Testis (tissue), 3 donors: ENCODE measurements around the gene LRRC41. TPM values are rescaled to one million over a fixed set of nuclear protein-coding genes. Genes with fewer than 3 reads are reported as not detected.

Experiments
- DNase-seq: peaks from one replicate; pipeline ENCODE4 v3.0.0-alpha.2; 2019
- H3K27ac ChIP-seq, 2 donors: fragments of 200-600 bp; sonication (generic); one replicate each; pipeline ENCODE4 v1.5.1; 2019
- H3K27me3 ChIP-seq: fragments of 200-600 bp; sonication (generic); one replicate; pipeline ENCODE4 v1.5.1; 2019
- H3K36me3 ChIP-seq: fragments of 200-600 bp; sonication (generic); one replicate; pipeline ENCODE4 v1.5.1; 2017; ENCODE audit warnings: low read depth; ENCODE audit errors: missing control alignments
- H3K4me1 ChIP-seq: fragments of 200-600 bp; sonication (generic); one replicate; pipeline ENCODE4 v1.5.1; 2019
- H3K4me3 ChIP-seq, 2 donors: fragments of 200-600 bp; sonication (generic); one replicate each; pipeline ENCODE4 v1.5.1; 2017 to 2019
- H3K9me3 ChIP-seq: fragments of 200-600 bp; sonication (generic); one replicate; pipeline ENCODE4 v1.5.1; 2017
- POLR2A ChIP-seq: fragments of 450-650 bp; IDR thresholded peaks from one replicate; pipeline ENCODE4 v1.6.1; 2017; ENCODE audit warnings: antibody characterized with exemption, mild to moderate bottlenecking, moderate library complexity
- WGBS, 2 donors: methylation state at CpG; one replicate each; pipeline ENCODE4 v1.1.5; 2018; 5-methylcytosine and 5-hydroxymethylcytosine counted together
- intact Hi-C: fragments of 100-400 bp; cut with DNase I; formaldehyde crosslinking; loops from one replicate; pipeline ENCODE4 v1.15.1; 2023; ENCODE audit warnings: low total_unique reads
- polyA plus RNA-seq: library from polyadenylated mRNA; stranded (reverse); fragments of 350-450 nt; fragmentation: Illumina TruSeq; extraction: RNeasy Lipid Tissue Mini Kit (QIAGEN cat#74804); gene quantifications from one replicate; pipeline ENCODE4 v1.2.3, GENCODE V29; 2014; ENCODE audit warnings: low read depth, low replicate concordance; ENCODE audit not compliant: insufficient read depth
- total RNA-seq, 2 donors: library from RNA; depleted of rRNA; stranded (reverse); fragments of >200 nt; gene quantifications; one replicate each; pipeline ENCODE4 v1.2.3, GENCODE V29; 2016
- TF ChIP-seq, protein P1 (sequence below), 3 experiments: fragments of 450-650 bp in 2 of 3; fragments of 200-600 bp in 1 of 3; sonication (generic) in 1 of 3; IDR thresholded peaks; one replicate each; pipeline ENCODE4 v1.5.1; 2016 to 2019; ENCODE audit warnings: antibody characterized with exemption in 3 of 3, mild to moderate bottlenecking in 2 of 3, moderate library complexity in 1 of 3

Gene LRRC41
- total and polyA plus RNA-seq, 3 donors from 2014 or later = 86.4 to 136 (median 123) TPM

DNA sequence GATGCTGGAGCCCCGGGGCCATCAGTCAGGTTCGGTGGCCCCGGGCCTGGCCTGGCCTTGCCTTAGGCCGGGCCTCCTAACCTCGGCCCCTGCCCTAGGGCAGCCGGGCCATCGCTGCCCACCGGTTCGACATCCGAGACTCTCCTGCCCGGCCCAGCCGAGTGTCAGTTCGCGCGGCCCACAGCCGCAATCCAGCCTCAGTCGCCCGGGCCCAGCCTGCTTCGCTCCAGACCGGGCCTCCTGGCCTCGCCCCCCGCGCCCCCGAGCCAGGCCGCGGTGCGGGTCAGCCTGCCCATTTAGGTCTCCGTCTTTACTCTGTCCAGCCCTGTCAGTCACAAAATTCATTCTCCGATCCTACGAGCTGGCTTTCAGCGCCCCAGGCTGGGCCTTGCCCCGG lies 777 bp downstream of the LRRC41 start:
- intact Hi-C loops = no loop called here
- peak overlapping the region; percentile 87 to 98 for H3K4me3 ChIP-seq
- WGBS, 2 donors = 1% methylated on average over 31 of the region's 32 CpGs; no CpG with 5 or more reads in 1 of the 2 donors
- DNase-seq = no peak
- H3K9me3 ChIP-seq = no peaks in the 10 kb centered on the region
- H3K27ac ChIP-seq = peak overlapping the region; percentile 99 to 100
- no peak for TF ChIP-seq POLR2A
- TF ChIP-seq, protein P1, sequence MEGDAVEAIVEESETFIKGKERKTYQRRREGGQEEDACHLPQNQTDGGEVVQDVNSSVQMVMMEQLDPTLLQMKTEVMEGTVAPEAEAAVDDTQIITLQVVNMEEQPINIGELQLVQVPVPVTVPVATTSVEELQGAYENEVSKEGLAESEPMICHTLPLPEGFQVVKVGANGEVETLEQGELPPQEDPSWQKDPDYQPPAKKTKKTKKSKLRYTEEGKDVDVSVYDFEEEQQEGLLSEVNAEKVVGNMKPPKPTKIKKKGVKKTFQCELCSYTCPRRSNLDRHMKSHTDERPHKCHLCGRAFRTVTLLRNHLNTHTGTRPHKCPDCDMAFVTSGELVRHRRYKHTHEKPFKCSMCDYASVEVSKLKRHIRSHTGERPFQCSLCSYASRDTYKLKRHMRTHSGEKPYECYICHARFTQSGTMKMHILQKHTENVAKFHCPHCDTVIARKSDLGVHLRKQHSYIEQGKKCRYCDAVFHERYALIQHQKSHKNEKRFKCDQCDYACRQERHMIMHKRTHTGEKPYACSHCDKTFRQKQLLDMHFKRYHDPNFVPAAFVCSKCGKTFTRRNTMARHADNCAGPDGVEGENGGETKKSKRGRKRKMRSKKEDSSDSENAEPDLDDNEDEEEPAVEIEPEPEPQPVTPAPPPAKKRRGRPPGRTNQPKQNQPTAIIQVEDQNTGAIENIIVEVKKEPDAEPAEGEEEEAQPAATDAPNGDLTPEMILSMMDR (IDR thresholded peaks at IDR 0.05) = no peak
- no peaks in the 10 kb centered on the region for H3K27me3 ChIP-seq
- peaks cover 26% of the 10 kb centered on the region for H3K4me1 ChIP-seq
- H3K36me3 ChIP-seq = no peaks in the 10 kb centered on the region

DNA sequence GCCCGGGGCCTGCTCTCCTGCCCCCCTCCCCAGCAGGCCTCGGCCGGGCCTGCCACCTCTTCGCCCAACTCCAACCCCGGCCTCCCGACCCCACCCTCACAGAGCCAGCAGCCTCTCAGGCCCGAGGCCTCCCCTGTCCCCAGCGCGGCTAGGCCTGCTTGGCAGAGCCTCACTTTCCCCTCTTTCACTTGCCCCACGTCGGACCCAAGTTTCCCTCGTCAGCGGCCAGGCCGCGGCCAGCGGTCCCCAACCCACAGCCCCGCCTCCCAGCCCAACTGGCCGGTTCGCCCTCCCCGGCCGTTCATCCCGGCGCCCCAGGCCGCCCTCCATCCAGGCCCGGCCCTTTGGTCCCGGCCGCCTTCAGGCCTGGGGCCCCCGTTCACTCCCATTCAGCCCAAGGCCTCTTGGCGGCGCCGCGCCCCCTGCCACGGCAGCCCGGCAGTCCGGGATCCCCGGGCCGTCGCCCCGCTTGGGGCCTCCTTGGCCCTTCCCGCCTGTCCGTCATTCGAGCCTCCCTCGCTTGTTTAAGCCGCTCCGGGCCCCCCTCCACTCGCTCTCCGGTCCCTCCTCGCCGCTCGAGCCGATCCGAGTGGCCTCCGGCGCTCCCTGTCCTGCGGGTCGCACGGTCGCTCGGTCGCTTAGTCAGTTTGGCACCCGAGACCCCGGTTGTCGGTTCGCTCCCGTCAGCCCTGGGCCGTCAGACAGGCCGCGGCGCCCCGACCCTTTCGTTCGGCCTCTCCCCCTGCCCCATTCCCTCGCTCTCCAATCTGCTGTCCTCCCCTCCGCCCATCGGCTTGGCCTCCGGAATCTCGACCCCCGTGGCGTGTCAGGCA lies 1.4 kb downstream of the LRRC41 start:
- H3K27ac ChIP-seq = peak overlapping the region; percentile 99 to 100
- intact Hi-C loops = no loop called here
- H3K27me3 ChIP-seq = no peaks in the 10 kb centered on the region
- DNase-seq = peak; percentile 77
- peak overlapping the region; percentile 87 to 98 for H3K4me3 ChIP-seq
- 0 to 1% methylated on average over 44 to 79 of the region's 79 CpGs for WGBS, 2 donors
- peaks cover 26% of the 10 kb centered on the region for H3K4me1 ChIP-seq
- TF ChIP-seq, protein P1 (IDR thresholded peaks at IDR 0.05) = no peak
- no peak for TF ChIP-seq POLR2A
- no peaks in the 10 kb centered on the region for H3K36me3 ChIP-seq
- H3K9me3 ChIP-seq = no peaks in the 10 kb centered on the region

DNA sequence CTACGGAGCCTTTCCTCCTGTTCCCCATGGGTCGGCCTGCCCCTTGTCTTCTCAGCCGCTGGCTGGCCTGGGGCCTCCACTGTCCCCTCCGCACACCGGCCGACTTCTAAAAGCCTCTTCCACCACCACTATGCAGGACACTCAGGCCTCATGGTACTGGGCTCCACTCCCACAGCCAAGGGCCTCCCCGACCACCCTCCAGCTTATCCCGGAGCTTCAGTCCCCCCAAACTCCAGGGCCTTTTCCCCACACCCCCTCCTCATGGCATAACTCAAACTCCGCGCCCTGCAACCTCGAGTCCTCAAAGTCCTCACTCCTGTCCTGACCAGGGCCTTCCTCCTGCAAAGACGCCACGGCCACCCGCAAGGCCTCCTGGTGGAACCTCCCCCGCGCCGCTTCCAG lies 2.0 kb downstream of the LRRC41 start:
- H3K9me3 ChIP-seq = no peaks in the 10 kb centered on the region
- no peaks in the 10 kb centered on the region for H3K27me3 ChIP-seq
- 0 to 4% methylated on average over 17 of the region's 17 CpGs for WGBS, 2 donors
- no peaks in the 10 kb centered on the region for H3K36me3 ChIP-seq
- H3K27ac ChIP-seq = peak overlapping the region; percentile 99 to 100
- H3K4me1 ChIP-seq = peaks cover 26% of the 10 kb centered on the region
- no peak for TF ChIP-seq POLR2A
- TF ChIP-seq, protein P1 (IDR thresholded peaks at IDR 0.05) = no peak
- intact Hi-C loops = no loop called here
- peak overlapping the region; percentile 87 to 98 for H3K4me3 ChIP-seq
- no peak for DNase-seq

- Histone ChIP-seq H3K9me3 (no peaks in the 10 kb centered on the region), H3K36me3 (no peaks in the 10 kb centered on the region), H3K4me1 (peaks cover 26% of the 10 kb centered on the region), H3K27ac (peak overlapping the region; percentile 99 to 100), H3K4me3 (peak overlapping the region; percentile 87 to 98), H3K27me3 (no peaks in the 10 kb centered on the region)
- DNase-seq = peak; percentile 61
- WGBS, 2 donors = 17% methylated on average over 6 of the region's 6 CpGs
- intact Hi-C loops = no loop called here
- TF ChIP-seq POLR2A = no peak
- TF ChIP-seq, protein P1 (IDR thresholded peaks at IDR 0.05) = no peak
Observed at GRCh38 chr1:46300673-46301405, 2.6 kb downstream of the LRRC41 start.
